Progenitor cell of endocrine pancreas (in vitro differentiated cells): ENCODE data around the gene UIMC1. TPM values are rescaled to one million over a fixed set of nuclear protein-coding genes. Genes with fewer than 3 reads are reported as not detected.
A peak's percentile ranks its signal among the peaks of the same experiment; 100 is the strongest.

Experiments used
- DNase-seq: peaks from one replicate; pipeline ENCODE4 v3.0.0; 2021; ENCODE audit warnings: low spot score; ENCODE audit not compliant: unreplicated experiment
- H3K27ac Mint-ChIP-seq: 2 replicates; pipeline ENCODE4 v1.8.0; 2021; ENCODE audit warnings: mild to moderate bottlenecking, moderate library complexity, mixed read lengths
- H3K27me3 Mint-ChIP-seq: 2 replicates; pipeline ENCODE4 v1.8.0; 2021; ENCODE audit warnings: mixed read lengths
- H3K36me3 Mint-ChIP-seq: 2 replicates; pipeline ENCODE4 v1.8.0; 2022; ENCODE audit warnings: mixed read lengths; ENCODE audit not compliant: insufficient read depth
- H3K4me1 Mint-ChIP-seq: 2 replicates; pipeline ENCODE4 v1.8.0; 2021; ENCODE audit warnings: low read depth, mixed read lengths
- H3K4me3 Mint-ChIP-seq: 2 replicates; pipeline ENCODE4 v1.8.0; 2021; ENCODE audit warnings: low read depth, mild to moderate bottlenecking, moderate library complexity, mixed read lengths
- H3K9me3 Mint-ChIP-seq: 2 replicates; pipeline ENCODE4 v1.8.0; 2021; ENCODE audit warnings: low read depth, mixed read lengths
- CTCF ChIP-seq: fragments of 200-600 bp; sonication (generic); IDR thresholded peaks from one replicate; pipeline ENCODE4 v1.5.0; 2021; ENCODE audit warnings: antibody characterized with exemption, mild to moderate bottlenecking; ENCODE audit not compliant: unreplicated experiment
- total RNA-seq: library from RNA; stranded (reverse); gene quantifications from 2 replicates; pipeline ENCODE4 v1.2.1, GENCODE V29; 2021

Gene UIMC1
- total RNA-seq, 1 donor from 2014 or later = 47.4 TPM

DNA sequence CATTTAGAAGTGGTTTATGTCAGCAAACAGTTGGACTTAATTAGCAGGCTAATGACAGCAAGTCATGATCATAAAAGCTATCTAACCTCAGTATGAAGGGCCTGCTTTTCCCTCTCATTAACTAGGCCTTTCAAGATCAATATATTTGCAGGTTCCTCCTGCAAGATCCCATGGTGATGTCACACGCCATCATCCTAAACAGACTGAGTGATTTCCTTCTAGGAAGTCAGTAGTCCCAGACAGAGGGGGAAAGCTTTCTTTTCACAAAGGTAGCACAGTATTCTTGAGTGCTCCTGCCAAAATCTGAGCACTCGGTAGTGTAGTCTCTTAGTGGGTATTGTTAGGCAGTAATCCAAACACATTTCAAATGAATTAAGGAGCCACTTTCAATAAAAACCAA lies 52.5 kb downstream of the UIMC1 start:
- no peak for DNase-seq
- no peaks in the 10 kb centered on the region for H3K27me3 Mint-ChIP-seq
- no peaks in the 10 kb centered on the region for H3K9me3 Mint-ChIP-seq
- TF ChIP-seq CTCF = no peak
- peaks cover 4% of the 10 kb centered on the region for H3K4me1 Mint-ChIP-seq
- H3K27ac Mint-ChIP-seq = peak overlapping the region; percentile 22
- no peak overlapping the region for H3K4me3 Mint-ChIP-seq
- H3K36me3 Mint-ChIP-seq = peaks cover 14% of the 10 kb centered on the region

- TF ChIP-seq CTCF = no peak
- no peak overlapping the region for H3K4me3 Mint-ChIP-seq
- H3K36me3 Mint-ChIP-seq = peaks cover 17% of the 10 kb centered on the region
- DNase-seq = no peak
- H3K4me1 Mint-ChIP-seq = peaks cover 4% of the 10 kb centered on the region
- H3K27me3 Mint-ChIP-seq = no peaks in the 10 kb centered on the region
- H3K9me3 Mint-ChIP-seq = no peaks in the 10 kb centered on the region
- no peak overlapping the region for H3K27ac Mint-ChIP-seq
Observed at GRCh38 chr5:176952531-176953193, 53.9 kb downstream of the UIMC1 start.

- no peak overlapping the region for H3K4me3 Mint-ChIP-seq
- H3K4me1 Mint-ChIP-seq = peaks cover 2% of the 10 kb centered on the region
- no peak for TF ChIP-seq CTCF
- DNase-seq = no peak
- peaks cover 19% of the 10 kb centered on the region for H3K36me3 Mint-ChIP-seq
- H3K27me3 Mint-ChIP-seq = no peaks in the 10 kb centered on the region
- H3K9me3 Mint-ChIP-seq = no peaks in the 10 kb centered on the region
- no peak overlapping the region for H3K27ac Mint-ChIP-seq
Observed at GRCh38 chr5:176948458-176948857, 58.1 kb downstream of the UIMC1 start.

DNA sequence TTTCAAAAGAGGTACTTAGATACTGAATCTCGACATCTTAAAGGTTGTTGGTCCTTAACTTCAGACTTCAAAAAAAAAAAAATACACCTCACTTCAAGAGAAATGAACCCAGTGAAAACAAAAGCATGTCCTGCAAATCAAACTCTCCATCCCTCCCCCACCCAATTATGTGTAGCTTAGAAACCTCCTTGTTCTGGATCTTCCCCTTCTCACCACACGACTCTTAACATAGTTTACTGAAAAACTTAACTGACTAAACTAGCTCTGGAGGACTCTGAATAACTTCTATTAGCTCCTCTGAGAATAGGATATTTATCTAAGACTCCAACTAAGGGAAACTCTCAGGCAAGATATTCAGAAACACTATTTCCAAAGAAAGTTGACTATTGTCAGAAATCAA lies 58.7 kb downstream of the UIMC1 start:
- Mint-ChIP-seq H3K27me3 (no peaks in the 10 kb centered on the region), H3K27ac (no peak overlapping the region), H3K4me3 (no peak overlapping the region), H3K4me1 (peaks cover 2% of the 10 kb centered on the region), H3K9me3 (no peaks in the 10 kb centered on the region), H3K36me3 (peaks cover 24% of the 10 kb centered on the region)
- no peak for DNase-seq
- no peak for TF ChIP-seq CTCF

- Mint-ChIP-seq H3K27ac (no peak overlapping the region), H3K4me1 (peaks cover 2% of the 10 kb centered on the region), H3K4me3 (no peak overlapping the region), H3K9me3 (no peaks in the 10 kb centered on the region), H3K36me3 (peaks cover 22% of the 10 kb centered on the region), H3K27me3 (no peaks in the 10 kb centered on the region)
- no peak for TF ChIP-seq CTCF
- DNase-seq = no peak
Observed at GRCh38 chr5:176944268-176944667, 62.3 kb downstream of the UIMC1 start.
